GM12872 (cell line): ENCODE data around the gene OSGEP.

ENCODE experiments used
- CTCF ChIP-seq: IDR thresholded peaks from 3 replicates; pipeline ENCODE4 v1.5.1; 2011; ENCODE audit warnings: low read depth, mild to moderate bottlenecking, low read length, moderate library complexity; ENCODE audit not compliant: insufficient read depth

The OSGEP gene

GRCh38 chr14:20415782-20416206 lies 38.8 kb downstream of the OSGEP start:
- TF ChIP-seq CTCF, result peak; percentile 65; the same call in 2 of the 3 replicates

DNA sequence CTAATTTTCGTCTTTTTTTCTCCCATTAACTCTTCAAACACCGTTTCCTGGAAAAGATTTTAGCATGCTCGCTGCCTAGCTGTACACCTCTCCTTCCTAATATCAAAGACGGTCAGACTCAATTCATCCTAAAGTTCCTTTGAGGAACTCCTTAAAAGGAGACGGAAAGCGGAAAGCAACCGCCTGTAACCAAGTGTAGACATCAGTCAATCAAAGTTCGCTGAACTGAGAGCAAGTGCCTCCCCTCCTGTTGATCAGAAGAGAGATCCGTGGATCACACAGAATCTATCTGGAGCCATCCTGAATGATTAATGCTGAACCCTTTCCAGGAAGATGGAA lies 40.9 kb downstream of the OSGEP start:
- TF ChIP-seq CTCF, result no peak

- TF ChIP-seq CTCF, result no peak
These were observed 41.5 kb downstream of the OSGEP start, which contains the start of gene TEP1 for GRCh38 chr14:20412876-20413743. TSS of gene TEP1 (minus strand) at chr14:20413501. CDS start at chr14:20408439, 5,062 bp downstream.

DNA sequence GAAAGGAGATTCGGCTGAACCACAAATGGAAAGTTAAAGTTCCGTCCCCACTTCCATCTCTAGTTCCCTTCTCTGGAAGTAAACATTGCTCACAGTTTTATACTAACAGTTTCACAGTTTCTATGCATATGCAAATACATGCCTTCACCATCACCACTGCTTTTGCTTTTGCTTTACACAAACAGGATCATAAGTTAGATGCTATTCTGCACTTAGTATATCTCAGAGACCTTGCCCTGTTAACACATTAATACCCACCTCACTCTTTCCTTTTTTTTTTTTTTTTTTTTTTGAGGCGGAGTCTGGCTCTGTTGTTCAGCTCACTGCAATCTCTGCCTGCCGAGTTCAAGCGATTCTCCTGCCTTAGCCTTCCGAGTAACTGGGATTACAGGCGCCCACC lies 42.2 kb downstream of the OSGEP start:
- TF ChIP-seq CTCF, result no peak

DNA sequence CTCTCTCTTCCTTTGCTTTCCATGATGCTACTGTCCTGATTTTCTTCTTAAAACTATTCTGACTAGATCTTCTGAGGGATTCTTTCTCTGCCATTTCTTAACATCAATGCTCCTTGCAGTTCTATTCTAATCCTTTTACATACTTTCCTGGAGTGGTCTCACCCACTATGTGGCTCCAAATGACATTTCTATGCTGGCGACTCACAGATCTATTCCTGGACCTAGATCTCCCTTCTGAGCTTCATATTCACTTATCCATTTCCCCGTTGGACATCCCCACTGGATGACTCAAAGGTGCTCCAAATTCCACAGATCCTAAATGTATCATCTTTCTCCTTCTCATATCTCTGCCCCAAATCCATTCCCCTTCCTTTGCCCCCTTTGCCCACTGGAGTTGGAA lies 45.4 kb downstream of the OSGEP start:
- no peak for TF ChIP-seq CTCF

- TF ChIP-seq CTCF, result no peak
These were observed 51.1 kb downstream of the OSGEP start for GRCh38 chr14:20403521-20403920.

- TF ChIP-seq CTCF, result no peak
These were observed 53.5 kb downstream of the OSGEP start for GRCh38 chr14:20400965-20401593.
